Nephron progenitor cell (in vitro differentiated cells): ENCODE measurements around the gene PARD3B.
A peak's percentile ranks its signal among the peaks of the same experiment; 100 is the strongest.

Source experiments
- DNase-seq: peaks from one replicate; pipeline ENCODE4 v3.0.0; 2021
- H3K27ac Mint-ChIP-seq: 2 replicates; pipeline ENCODE4 v1.8.0; 2021; ENCODE audit warnings: mild to moderate bottlenecking, moderate library complexity, mixed read lengths
- H3K27me3 Mint-ChIP-seq: 2 replicates; pipeline ENCODE4 v1.8.0; 2021; ENCODE audit warnings: mild to moderate bottlenecking, low read depth, mixed read lengths; ENCODE audit not compliant: poor library complexity
- H3K36me3 Mint-ChIP-seq: 2 replicates; pipeline ENCODE4 v1.8.0; 2021; ENCODE audit warnings: low read depth, mixed read lengths
- H3K4me1 Mint-ChIP-seq: 2 replicates; pipeline ENCODE4 v1.8.0; 2021; ENCODE audit warnings: mixed read lengths
- H3K4me3 Mint-ChIP-seq: 2 replicates; pipeline ENCODE4 v1.8.0; 2021; ENCODE audit warnings: mild to moderate bottlenecking, moderate library complexity, mixed read lengths
- H3K9me3 Mint-ChIP-seq: 2 replicates; pipeline ENCODE4 v1.8.0; 2021; ENCODE audit warnings: mild to moderate bottlenecking, moderate library complexity, mixed read lengths
- TF ChIP-seq, protein P1 (sequence below): fragments of 200-600 bp; sonication (generic); IDR thresholded peaks from 2 replicates; pipeline ENCODE4 v1.5.0; 2021; ENCODE audit warnings: antibody characterized with exemption

PARD3B gene

DNA sequence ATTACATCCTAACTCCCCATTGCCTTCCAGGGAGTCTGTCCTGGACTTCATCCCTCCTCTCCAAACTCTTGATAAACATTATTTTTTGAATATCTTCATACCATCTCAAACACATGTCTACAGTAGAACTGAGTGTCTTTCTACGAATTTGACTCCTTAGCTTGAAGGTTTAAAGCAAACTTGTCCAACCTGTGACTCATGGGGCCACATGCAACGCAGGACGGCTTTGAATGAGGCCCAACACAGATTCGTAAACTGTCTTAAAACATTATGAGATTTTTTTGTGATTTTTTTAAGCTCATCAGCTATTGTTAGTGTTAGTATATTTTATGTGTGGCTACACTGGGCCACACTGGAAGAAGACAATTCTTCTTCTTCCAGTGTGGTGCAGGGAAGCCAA lies 98.1 kb downstream of the PARD3B start:
- Mint-ChIP-seq H3K27ac (peak overlapping the region; percentile 11), H3K9me3 (no peaks in the 10 kb centered on the region), H3K36me3 (no peaks in the 10 kb centered on the region), H3K4me3 (no peak overlapping the region), H3K27me3 (no peaks in the 10 kb centered on the region), H3K4me1 (peaks cover 5% of the 10 kb centered on the region)
- no peak for DNase-seq
- TF ChIP-seq, protein P1, sequence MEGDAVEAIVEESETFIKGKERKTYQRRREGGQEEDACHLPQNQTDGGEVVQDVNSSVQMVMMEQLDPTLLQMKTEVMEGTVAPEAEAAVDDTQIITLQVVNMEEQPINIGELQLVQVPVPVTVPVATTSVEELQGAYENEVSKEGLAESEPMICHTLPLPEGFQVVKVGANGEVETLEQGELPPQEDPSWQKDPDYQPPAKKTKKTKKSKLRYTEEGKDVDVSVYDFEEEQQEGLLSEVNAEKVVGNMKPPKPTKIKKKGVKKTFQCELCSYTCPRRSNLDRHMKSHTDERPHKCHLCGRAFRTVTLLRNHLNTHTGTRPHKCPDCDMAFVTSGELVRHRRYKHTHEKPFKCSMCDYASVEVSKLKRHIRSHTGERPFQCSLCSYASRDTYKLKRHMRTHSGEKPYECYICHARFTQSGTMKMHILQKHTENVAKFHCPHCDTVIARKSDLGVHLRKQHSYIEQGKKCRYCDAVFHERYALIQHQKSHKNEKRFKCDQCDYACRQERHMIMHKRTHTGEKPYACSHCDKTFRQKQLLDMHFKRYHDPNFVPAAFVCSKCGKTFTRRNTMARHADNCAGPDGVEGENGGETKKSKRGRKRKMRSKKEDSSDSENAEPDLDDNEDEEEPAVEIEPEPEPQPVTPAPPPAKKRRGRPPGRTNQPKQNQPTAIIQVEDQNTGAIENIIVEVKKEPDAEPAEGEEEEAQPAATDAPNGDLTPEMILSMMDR: no peak

DNA sequence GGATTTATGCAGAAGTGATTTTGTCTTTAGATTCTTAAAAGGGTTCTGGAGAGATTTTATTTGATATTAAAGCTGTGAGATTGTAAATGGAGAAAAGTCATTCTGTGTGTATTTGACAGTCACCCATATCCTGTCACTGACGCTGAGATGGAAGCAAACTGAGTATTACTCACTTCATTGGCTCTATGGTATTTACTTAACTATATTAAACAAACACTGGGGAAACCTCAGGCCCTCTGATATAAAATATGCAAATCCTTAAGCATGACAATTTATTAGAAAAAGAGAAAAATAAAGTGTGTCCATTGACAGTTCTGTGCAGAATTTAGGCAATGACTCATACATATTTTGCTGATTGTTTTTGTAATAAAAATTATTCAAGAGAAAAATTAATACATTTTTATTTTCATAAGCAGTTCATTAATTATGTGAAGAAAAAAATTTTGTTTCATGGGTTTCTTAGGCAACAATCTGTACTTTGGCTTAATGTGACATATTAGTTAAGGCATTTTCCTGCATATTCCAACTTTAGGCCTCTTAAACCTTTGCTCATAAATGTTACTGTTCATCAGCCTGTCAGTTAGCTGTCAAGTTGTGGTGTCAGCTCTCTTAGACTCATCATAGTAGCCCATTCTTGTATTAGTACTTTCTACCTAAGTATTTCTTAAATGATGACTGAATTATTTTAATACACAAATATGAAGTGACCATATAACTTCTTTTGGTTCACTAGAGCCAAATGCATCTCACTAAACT lies 99.9 kb downstream of the PARD3B start:
- no peak overlapping the region for H3K4me3 Mint-ChIP-seq
- peaks cover under 1% of the 10 kb centered on the region for H3K9me3 Mint-ChIP-seq
- H3K36me3 Mint-ChIP-seq: no peaks in the 10 kb centered on the region
- H3K4me1 Mint-ChIP-seq: peaks cover 5% of the 10 kb centered on the region
- TF ChIP-seq, protein P1: no peak
- no peaks in the 10 kb centered on the region for H3K27me3 Mint-ChIP-seq
- DNase-seq: no peak
- no peak overlapping the region for H3K27ac Mint-ChIP-seq

DNA sequence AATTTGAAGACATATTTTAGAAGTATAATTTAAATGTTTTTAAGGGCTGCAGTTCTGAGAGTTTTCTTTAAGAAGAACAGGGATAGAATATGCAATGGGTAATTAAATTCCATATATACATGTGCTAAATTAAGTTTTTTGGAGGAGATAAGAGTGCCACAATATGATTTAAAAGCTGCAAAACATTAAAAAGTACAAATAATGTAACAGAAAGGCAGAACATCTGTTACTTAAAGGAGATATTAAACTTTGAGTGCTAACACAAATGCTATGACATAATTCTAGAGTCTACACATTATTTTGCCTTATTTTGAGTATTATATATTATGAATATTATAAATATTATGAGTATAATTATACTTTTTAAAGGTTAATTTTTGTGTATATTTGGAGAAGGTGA lies 102.4 kb downstream of the PARD3B start:
- Mint-ChIP-seq H3K36me3 (peaks cover 14% of the 10 kb centered on the region), H3K27ac (no peak overlapping the region), H3K4me3 (no peak overlapping the region), H3K9me3 (peaks cover 25% of the 10 kb centered on the region), H3K27me3 (no peaks in the 10 kb centered on the region), H3K4me1 (peaks cover 5% of the 10 kb centered on the region)
- DNase-seq: no peak
- TF ChIP-seq, protein P1: no peak

DNA sequence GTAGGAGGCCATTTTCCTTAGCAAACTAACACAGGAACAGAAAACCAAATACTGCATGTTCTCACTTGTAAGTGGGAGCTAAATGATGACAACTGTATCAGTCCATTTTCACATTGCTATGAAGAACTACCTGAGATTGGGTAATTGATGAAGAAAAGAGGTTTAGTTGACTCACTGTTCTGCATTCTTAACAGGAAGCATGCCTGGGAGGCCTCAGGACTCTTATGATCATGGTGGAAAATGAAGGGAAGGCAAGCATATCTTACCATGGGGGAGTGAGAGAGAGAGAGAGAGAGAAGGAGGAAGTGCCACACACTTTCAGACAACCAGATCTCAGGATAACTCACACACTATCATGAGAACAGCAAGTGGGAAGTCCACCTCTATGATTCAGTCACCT lies 105.3 kb downstream of the PARD3B start:
- peaks cover 29% of the 10 kb centered on the region for H3K9me3 Mint-ChIP-seq
- H3K4me1 Mint-ChIP-seq: no peaks in the 10 kb centered on the region
- no peaks in the 10 kb centered on the region for H3K27me3 Mint-ChIP-seq
- H3K27ac Mint-ChIP-seq: no peak overlapping the region
- DNase-seq: no peak
- H3K4me3 Mint-ChIP-seq: no peak overlapping the region
- peaks cover 14% of the 10 kb centered on the region for H3K36me3 Mint-ChIP-seq
- TF ChIP-seq, protein P1: no peak

DNA sequence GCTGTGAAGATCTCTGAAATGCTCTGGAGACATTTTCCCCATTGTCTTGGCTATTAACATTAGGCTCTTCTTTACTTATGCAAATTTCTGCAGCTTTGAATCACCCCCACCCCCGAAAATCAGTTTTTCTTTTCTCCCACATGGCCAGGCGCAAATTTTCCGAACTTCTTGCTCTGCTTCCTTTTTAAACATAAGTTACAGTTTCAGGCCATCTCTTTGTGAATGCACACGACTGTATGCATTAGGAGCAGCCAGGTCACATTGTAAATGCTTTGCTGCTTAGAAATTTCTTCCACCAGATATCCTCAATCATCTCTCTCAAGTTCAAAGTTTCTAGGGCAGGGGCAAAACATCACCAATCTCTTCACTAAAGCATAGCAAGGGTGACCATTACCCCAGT lies 106.8 kb downstream of the PARD3B start:
- Mint-ChIP-seq H3K27me3 (no peaks in the 10 kb centered on the region), H3K9me3 (peaks cover 29% of the 10 kb centered on the region), H3K4me3 (no peak overlapping the region), H3K27ac (no peak overlapping the region), H3K4me1 (no peaks in the 10 kb centered on the region), H3K36me3 (peaks cover 14% of the 10 kb centered on the region)
- no peak for DNase-seq
- TF ChIP-seq, protein P1: no peak

DNA sequence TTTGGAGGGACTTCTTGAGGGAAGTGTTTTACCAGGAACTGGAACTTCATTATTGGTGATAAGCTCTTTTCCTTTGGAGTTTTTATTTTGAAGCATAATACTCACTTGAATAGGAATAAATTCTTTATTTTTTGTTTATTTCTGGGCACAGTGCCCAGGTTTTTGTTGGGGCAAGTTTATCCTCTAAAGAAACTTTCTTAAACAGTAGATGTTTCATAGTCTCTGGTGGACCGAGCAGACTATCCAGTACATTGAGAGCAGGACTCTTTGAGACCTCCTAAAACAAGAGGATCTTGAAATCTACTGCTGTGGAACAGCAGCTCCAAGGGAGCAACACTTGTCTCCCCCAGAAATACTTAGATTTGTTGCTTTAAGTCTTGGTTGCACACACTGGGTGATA lies 109.4 kb downstream of the PARD3B start:
- H3K27me3 Mint-ChIP-seq: no peaks in the 10 kb centered on the region
- TF ChIP-seq, protein P1: no peak
- no peak for DNase-seq
- H3K36me3 Mint-ChIP-seq: peaks cover 14% of the 10 kb centered on the region
- H3K27ac Mint-ChIP-seq: no peak overlapping the region
- H3K4me1 Mint-ChIP-seq: no peaks in the 10 kb centered on the region
- H3K9me3 Mint-ChIP-seq: peaks cover 29% of the 10 kb centered on the region
- H3K4me3 Mint-ChIP-seq: no peak overlapping the region
